Body of pancreas (tissue), 4 donors: ENCODE measurements around the gene KCNIP4. TPM values are rescaled to one million over a fixed set of nuclear protein-coding genes. Genes with fewer than 3 reads are reported as not detected.

ENCODE experiments used
- ATAC-seq: fragments of 150-250 bp; one replicate; pipeline ENCODE4 v1.9.1; 2016
- DNase-seq, 4 donors: peaks; one replicate each; pipeline ENCODE4 v3.0.0-alpha.2; 2019
- H3K27ac ChIP-seq, 4 donors: fragments of 200-600 bp; sonication (generic); 1 replicate in 3 of 4; 2 replicates in 1 of 4; pipeline versions ENCODE4 v1.5.1 to v1.6.1; 2016 to 2019; ENCODE audit warnings: mild to moderate bottlenecking in 1 of 4, mixed read lengths in 1 of 4, moderate library complexity in 1 of 4
- H3K27me3 ChIP-seq, 2 donors: fragments of 200-600 bp; sonication (generic); one replicate each; pipeline ENCODE4 v1.6.0; 2016; ENCODE audit warnings: mild to moderate bottlenecking in 1 of 2
- H3K36me3 ChIP-seq, 2 donors: fragments of 200-600 bp; sonication (generic); replicated peaks in 1 of 2; 2 replicates each; pipeline ENCODE4 v1.5.1; 2016; ENCODE audit warnings: low read depth in 2 of 2; ENCODE audit not compliant: insufficient read depth in 1 of 2
- H3K4me1 ChIP-seq: fragments of 200-600 bp; sonication (generic); one replicate; pipeline ENCODE4 v1.6.0; 2016
- H3K4me3 ChIP-seq, 2 donors: fragments of 200-600 bp; sonication (generic); 1 replicate in 1 of 2; 2 replicates in 1 of 2; pipeline ENCODE4 v1.5.1; 2016 to 2019
- H3K9me3 ChIP-seq, 3 donors: fragments of 200-600 bp; sonication (generic); 1 replicate in 2 of 3; 2 replicates in 1 of 3; pipeline ENCODE4 v1.5.1; 2016
- CTCF ChIP-seq, 7 experiments: fragments of 450-650 bp in 4 of 7; fragments of 200-600 bp in 3 of 7; sonication (generic) in 3 of 7; IDR thresholded peaks; one replicate each; pipeline ENCODE4 v1.5.1; 2016 to 2019; ENCODE audit warnings: antibody characterized with exemption in 7 of 7
- POLR2A ChIP-seq, 3 donors: fragments of 450-650 bp; IDR thresholded peaks; one replicate each; pipeline ENCODE4 v1.6.1; 2016; ENCODE audit warnings: antibody characterized with exemption in 3 of 3, mild to moderate bottlenecking in 2 of 3
- WGBS, 2 donors: methylation state at CpG; one replicate each; pipeline ENCODE4 v1.1.5; 2017; 5-methylcytosine and 5-hydroxymethylcytosine counted together
- intact Hi-C: fragments of 100-400 bp; cut with DNase I; formaldehyde crosslinking; loops from one replicate; pipeline ENCODE4 v1.15.1; 2023
- total RNA-seq, 2 donors: library from RNA; depleted of rRNA; stranded (reverse); fragments of >200 nt; gene quantifications; one replicate each; pipeline ENCODE4 v1.1.0, GENCODE V29; 2016

Gene KCNIP4
- total RNA-seq, 2 donors from 2014 or later: not detected

DNA sequence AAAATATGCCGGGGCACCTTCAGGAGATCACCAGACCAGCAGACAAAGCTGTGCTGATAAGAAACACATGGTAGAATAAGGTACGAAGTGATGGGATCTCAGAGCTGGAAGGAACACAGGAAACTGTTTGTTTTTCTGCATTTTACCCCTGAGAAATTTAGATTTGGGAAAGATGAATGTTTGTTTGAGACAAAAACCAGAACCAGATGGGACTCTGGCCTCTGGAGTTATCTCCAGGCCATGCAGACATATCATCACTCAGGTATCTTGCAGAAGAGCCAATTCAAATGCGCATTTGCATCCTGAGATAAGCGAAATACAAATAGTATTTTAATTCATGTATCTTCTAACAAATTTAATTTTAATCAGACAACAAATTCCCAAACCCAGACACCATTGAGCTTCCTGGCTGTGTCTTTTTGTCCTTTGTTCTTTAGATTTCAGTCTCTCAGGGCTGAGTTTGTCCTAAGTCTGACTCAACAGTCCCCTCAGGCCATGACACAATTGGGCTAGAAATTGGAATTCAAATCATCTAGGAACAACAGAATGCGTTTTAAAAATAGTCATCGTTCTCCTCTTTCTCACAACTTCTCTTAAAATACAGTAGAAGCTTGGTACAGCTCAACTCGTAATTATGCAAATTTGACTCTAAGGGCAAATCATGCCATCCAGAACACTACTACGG is 1089.3 kb downstream of the KCNIP4 start:
- TF ChIP-seq CTCF (IDR thresholded peaks at IDR 0.05): no peak
- TF ChIP-seq POLR2A (IDR thresholded peaks at IDR 0.05): no peak
- no peaks in the 10 kb centered on the region for H3K36me3 ChIP-seq
- H3K27ac ChIP-seq: no peak overlapping the region
- DNase-seq: no peak
- WGBS, 2 donors: 67 to 69% methylated on average over 8 of the region's 8 CpGs
- no peaks in the 10 kb centered on the region for H3K4me1 ChIP-seq
- ATAC-seq: no peak
- no peak overlapping the region for H3K4me3 ChIP-seq
- no peaks in the 10 kb centered on the region for H3K9me3 ChIP-seq
- intact Hi-C loops: no loop called here
- no peaks in the 10 kb centered on the region for H3K27me3 ChIP-seq

DNA sequence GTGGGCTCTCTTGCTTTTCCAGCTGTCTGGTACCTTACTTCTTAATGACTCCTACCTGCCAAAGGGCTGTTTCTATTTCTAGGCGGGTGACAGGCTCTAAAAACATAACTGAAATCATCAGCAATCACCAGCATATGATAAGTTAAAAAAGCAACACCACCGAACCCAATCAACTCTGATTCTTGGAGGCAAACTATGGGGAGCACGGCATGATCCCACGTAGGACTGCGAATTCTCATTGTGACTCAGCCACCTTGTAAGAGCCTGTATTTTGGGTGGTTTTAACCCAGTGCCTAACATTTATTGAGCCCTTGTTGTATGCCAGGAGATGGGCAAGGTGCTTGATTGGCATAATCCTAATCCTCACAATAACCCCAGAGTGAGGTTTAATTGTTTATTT is 1091.5 kb downstream of the KCNIP4 start:
- DNase-seq (no peak), ATAC-seq (no peak)
- intact Hi-C loops: no loop called here
- H3K27ac ChIP-seq: no peak overlapping the region
- TF ChIP-seq POLR2A (IDR thresholded peaks at IDR 0.05) (no peak), CTCF (IDR thresholded peaks at IDR 0.05) (no peak)
- no peaks in the 10 kb centered on the region for H3K36me3 ChIP-seq
- no peak overlapping the region for H3K4me3 ChIP-seq
- 66 to 69% methylated on average over 5 of the region's 5 CpGs for WGBS, 2 donors
- H3K9me3 ChIP-seq: no peaks in the 10 kb centered on the region
- H3K4me1 ChIP-seq: no peaks in the 10 kb centered on the region
- no peaks in the 10 kb centered on the region for H3K27me3 ChIP-seq

- intact Hi-C loops: no loop called here
- ATAC-seq: no peak
These were observed 1101.3 kb downstream of the KCNIP4 start for GRCh38 chr4:20847124-20847747.

DNA sequence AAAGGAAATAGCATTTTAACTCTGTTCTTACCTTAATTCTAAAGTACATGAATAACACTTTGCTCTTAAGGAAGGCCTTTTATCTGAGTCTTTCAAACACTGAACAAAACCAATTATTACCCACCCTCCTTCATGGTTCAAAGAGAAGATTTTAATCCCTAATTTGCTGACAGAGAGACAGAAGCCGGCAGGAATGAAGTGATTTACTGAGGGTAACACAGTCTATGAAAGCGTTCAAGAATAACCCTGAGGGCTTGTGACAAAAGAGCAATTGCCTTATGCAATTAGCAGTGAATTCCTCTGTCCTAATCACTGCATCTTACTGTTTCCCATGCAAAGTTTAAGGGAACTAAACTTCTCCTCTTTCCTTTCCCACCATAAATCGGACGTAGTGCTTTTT is 1104.3 kb downstream of the KCNIP4 start:
- Histone ChIP-seq H3K4me3 (no peak overlapping the region), H3K27me3 (no peaks in the 10 kb centered on the region), H3K9me3 (no peaks in the 10 kb centered on the region), H3K4me1 (no peaks in the 10 kb centered on the region), H3K36me3 (no peaks in the 10 kb centered on the region), H3K27ac (no peak overlapping the region)
- WGBS, 2 donors: 47 to 62% methylated on average over 4 of the region's 4 CpGs
- ATAC-seq (no peak), DNase-seq (no peak)
- intact Hi-C loops: no loop called here
- TF ChIP-seq POLR2A (IDR thresholded peaks at IDR 0.05) (no peak), CTCF (IDR thresholded peaks at IDR 0.05) (no peak)

More at GRCh38 chr4:20847124-20847747, 1101.3 kb downstream of the KCNIP4 start:
- Histone ChIP-seq H3K27me3 (no peaks in the 10 kb centered on the region), H3K4me3 (no peak overlapping the region), H3K36me3 (no peaks in the 10 kb centered on the region), H3K4me1 (no peaks in the 10 kb centered on the region), H3K9me3 (no peaks in the 10 kb centered on the region), H3K27ac (no peak overlapping the region)
- no peak for DNase-seq
- no peak for TF ChIP-seq CTCF (IDR thresholded peaks at IDR 0.05)
- TF ChIP-seq POLR2A (IDR thresholded peaks at IDR 0.05): no peak
- WGBS, 2 donors: 20% methylated on average over 2 of the region's 2 CpGs
